Measurements from ENCODE around the gene MSH5. TPM values are rescaled to one million over a fixed set of nuclear protein-coding genes. Genes with fewer than 3 reads are reported as not detected.

Gene MSH5
- total RNA-seq, 4 donors from 2014 or later, result 12.6 to 60.1 (median 17.2) TPM

DNA sequence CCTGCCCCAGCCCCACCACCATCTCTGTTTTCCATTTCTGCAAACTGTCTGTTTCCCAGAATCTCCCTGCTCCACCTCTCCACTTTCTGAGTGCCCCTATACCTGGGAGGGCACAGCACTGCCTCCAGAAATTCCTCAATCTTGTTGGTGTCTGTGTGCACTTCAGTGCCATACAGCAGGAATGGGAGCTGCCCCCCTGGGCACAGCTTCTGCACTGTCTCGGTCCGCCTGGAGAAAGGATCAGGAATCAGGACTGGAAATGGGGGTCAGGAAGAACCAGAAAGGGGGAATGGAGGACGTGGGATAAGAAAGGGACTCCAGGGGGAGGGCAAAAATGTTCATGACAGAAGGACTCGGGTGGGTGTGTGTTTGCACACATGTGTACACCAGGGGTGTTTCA is 6.1 kb upstream of the MSH5 start:
- TF ChIP-seq POLR2A (IDR thresholded peaks at IDR 0.05) (no peak), POLR2AphosphoS5 (IDR thresholded peaks at IDR 0.05) (no peak), EP300 (IDR thresholded peaks at IDR 0.05) (no peak)
- TF ChIP-seq, protein P1, sequence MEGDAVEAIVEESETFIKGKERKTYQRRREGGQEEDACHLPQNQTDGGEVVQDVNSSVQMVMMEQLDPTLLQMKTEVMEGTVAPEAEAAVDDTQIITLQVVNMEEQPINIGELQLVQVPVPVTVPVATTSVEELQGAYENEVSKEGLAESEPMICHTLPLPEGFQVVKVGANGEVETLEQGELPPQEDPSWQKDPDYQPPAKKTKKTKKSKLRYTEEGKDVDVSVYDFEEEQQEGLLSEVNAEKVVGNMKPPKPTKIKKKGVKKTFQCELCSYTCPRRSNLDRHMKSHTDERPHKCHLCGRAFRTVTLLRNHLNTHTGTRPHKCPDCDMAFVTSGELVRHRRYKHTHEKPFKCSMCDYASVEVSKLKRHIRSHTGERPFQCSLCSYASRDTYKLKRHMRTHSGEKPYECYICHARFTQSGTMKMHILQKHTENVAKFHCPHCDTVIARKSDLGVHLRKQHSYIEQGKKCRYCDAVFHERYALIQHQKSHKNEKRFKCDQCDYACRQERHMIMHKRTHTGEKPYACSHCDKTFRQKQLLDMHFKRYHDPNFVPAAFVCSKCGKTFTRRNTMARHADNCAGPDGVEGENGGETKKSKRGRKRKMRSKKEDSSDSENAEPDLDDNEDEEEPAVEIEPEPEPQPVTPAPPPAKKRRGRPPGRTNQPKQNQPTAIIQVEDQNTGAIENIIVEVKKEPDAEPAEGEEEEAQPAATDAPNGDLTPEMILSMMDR (IDR thresholded peaks at IDR 0.05), result no peak
- Histone ChIP-seq H3K4me1 (peaks cover 78% of the 10 kb centered on the region), H3K36me3 (peaks cover 40% of the 10 kb centered on the region), H3K9me3 (no peaks in the 10 kb centered on the region), H3K27me3 (no peaks in the 10 kb centered on the region), H3K27ac (peak overlapping the region; percentile 89), H3K4me3 (peak overlapping the region; percentile 75)
- no peak for DNase-seq (ENCODE audit: low spot score in 2 of 2)
- 77% methylated on average over 4 of the region's 4 CpGs for WGBS

DNA sequence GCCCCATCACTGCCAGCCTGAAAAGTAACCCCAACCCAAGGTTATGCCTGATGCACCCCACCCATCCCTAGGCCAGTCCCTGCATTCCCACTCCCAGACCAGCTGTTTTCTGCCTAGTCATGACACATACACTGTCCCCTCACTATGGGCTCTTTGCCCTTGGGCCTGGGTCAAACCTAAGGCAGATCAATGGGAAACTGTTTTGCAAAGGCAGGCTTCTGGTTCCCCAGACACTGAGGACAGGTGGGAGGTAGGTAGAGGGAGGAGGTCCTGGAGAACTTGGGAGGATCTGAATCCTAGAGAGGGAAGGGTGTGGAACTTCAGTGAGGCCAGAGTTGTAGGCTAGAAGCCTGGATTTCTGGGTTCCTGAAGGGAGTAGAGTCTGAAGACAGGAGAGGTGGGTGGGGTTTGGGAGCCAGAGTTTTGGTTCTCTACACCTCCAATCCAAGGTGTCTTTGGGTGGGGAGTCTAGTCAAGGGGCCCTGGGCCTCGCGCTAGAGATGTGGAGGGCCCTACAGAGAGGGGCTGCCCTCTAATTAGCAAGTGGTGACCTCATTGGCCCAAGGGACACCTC is 5.5 kb upstream of the MSH5 start:
- peak overlapping the region; percentile 75 for H3K4me3 ChIP-seq
- peak in 1 of 2 donors; percentile 77 for DNase-seq (ENCODE audit: low spot score in 2 of 2)
- no peaks in the 10 kb centered on the region for H3K9me3 ChIP-seq
- peaks cover 40% of the 10 kb centered on the region for H3K36me3 ChIP-seq
- 8% methylated on average over 2 of the region's 2 CpGs for WGBS
- H3K27ac ChIP-seq, result peak overlapping the region; percentile 89
- H3K27me3 ChIP-seq, result no peaks in the 10 kb centered on the region
- peaks cover 78% of the 10 kb centered on the region for H3K4me1 ChIP-seq
- no peak for TF ChIP-seq EP300 (IDR thresholded peaks at IDR 0.05)
- no peak for TF ChIP-seq POLR2A (IDR thresholded peaks at IDR 0.05)
- TF ChIP-seq, protein P1 (IDR thresholded peaks at IDR 0.05), result no peak
- no peak for TF ChIP-seq POLR2AphosphoS5 (IDR thresholded peaks at IDR 0.05)

DNA sequence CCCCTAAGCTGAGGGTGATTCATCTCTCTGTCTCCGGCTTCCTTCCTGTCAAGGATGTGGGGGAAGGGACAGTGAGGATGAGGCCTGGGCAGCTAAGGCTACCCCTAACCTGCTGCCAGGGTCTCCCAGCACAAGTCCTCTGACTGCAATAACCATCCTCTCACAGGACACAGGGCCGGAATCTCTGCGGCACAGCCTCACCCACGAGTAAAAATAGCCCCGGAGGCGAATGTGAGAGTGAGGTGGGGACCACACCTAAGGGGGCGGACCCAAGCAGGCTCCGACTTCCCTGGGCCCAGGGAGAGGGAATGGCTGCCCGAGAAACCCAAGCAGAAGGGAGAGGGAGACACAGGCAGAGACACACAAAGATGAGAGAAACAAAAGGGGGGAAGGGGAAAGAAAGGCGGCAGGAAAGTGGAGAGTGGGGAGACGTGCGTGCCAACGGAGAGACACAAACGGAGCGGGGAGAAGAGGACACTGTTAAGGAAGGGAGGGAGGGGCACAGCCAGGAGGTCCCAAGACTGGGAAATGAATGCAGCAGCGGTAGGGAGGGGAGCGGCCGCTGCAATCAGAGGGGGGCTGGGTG is 4.9 kb upstream of the MSH5 start:
- Histone ChIP-seq H3K4me3 (peak overlapping the region; percentile 75), H3K27ac (peak overlapping the region; percentile 89), H3K9me3 (no peaks in the 10 kb centered on the region), H3K27me3 (no peaks in the 10 kb centered on the region), H3K4me1 (peaks cover 77% of the 10 kb centered on the region), H3K36me3 (peaks cover 40% of the 10 kb centered on the region)
- WGBS, result 0% methylated on average over 18 of the region's 18 CpGs
- TF ChIP-seq, protein P1 (IDR thresholded peaks at IDR 0.05), result no peak
- TF ChIP-seq POLR2AphosphoS5 (IDR thresholded peaks at IDR 0.05) (peak in 1 of 3 donors; percentile 18), POLR2A (IDR thresholded peaks at IDR 0.05) (peak in 1 of 2 donors; percentile 6)
- no peak for DNase-seq (ENCODE audit: low spot score in 2 of 2)

DNA sequence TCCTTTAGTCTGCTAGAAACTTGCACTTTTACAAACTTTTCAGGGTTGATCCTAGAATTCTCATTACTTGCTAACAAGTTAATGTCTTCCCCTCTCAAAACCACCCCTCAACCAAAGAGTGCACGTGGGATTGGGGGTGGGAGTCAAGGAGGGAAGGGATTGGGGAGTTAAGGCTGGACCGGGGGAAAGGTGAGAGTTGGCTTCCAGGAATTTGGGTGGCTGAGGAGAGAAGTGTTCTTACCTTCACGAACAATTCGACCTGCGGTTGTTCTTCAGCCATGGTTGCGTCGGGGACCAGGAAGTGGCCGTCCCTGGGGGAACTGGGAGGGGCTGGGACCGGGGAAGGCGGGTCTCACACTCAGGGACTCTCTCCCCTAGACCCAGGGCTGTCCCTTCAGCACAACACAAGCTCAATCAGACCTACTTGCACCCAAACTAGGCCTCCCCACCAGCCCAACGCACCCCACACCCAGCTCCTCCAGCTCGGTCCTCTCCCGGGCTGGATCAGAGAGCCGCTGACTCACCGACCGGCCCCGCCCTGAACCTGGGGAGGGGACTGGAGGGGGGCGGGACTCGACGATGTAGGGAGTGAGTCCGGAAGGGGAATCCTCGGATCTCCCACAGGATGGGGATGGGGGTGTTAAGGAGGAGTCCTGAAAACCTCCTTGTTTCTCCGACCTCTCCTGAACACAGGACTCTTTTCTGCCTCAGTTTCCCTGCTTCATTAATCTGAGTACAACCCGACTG is 3.6 kb upstream of the MSH5 start, which contains the start of gene CLIC1:
Gene CLIC1, minus strand, starts transcription at position 510 of the 747 bp plus-strand sequence. Its CDS starts 230 bp downstream, at position 280.
- Histone ChIP-seq H3K4me3 (peak within 1 kb of the TSS; percentile 75), H3K27me3 (no peaks in the 10 kb centered on the region), H3K4me1 (peaks cover 74% of the 10 kb centered on the region), H3K36me3 (peaks cover 31% of the 10 kb centered on the region), H3K27ac (peak within 1 kb of the TSS; percentile 89), H3K9me3 (no peaks in the 10 kb centered on the region)
- no peak for TF ChIP-seq EP300 (IDR thresholded peaks at IDR 0.05)
- TF ChIP-seq, protein P1 (IDR thresholded peaks at IDR 0.05), result no peak
- peak; percentile 11 to 79 (median 69) for TF ChIP-seq POLR2AphosphoS5 (IDR thresholded peaks at IDR 0.05)
- peak; percentile 88 to 89 for TF ChIP-seq POLR2A (IDR thresholded peaks at IDR 0.05)
- 0% methylated on average over 13 of the region's 24 CpGs for WGBS
- DNase-seq (ENCODE audit: low spot score in 2 of 2), result peak; percentile 95
